ENCODE data around the gene MTMR3.

The MTMR3 gene

DNA sequence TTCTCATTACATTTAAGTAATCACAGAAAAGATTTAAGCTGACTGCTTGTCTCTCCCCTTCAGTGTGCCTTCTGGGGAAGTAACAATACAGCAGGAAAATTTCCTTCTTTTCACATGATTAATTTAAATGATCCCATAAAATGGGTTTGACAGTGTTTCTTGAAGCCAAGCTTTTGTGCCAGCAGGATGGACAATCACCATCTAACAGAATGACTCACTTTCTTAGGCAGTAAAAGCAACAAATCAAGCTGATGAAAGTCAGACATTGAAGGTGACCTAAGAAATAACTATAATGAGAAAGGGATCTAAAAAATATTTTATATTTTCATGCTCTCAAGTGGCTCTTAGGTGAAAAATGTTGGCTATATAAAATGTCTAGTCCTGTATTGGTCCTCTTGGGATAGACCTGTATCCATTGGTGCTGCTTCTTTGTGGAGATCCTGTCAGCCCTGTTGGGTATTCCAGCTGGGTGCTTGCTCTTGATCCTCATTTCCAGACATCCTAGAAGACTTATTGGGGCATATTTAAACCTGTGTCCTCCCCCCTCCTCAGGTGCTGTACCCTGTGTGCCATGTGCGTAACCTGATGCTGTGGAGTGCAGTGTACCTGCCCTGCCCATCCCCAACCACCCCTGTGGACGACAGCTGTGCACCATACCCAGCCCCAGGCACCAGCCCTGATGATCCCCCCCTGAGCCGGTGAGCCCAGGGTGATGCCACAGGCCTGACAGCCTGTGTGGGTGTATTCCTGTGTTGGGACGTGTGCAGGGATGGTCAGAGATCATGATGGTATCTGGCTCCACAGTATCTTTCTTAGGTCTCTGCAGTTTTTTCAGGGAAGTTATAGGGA, 134.6 kb downstream of the MTMR3 start:
- no peak overlapping the region for H3K4me3 ChIP-seq
- H3K27ac ChIP-seq = no peak overlapping the region

GRCh38 chr22:30020511-30020910, 137.5 kb downstream of the MTMR3 start:
- Histone ChIP-seq H3K27ac (no peak overlapping the region), H3K4me3 (no peak overlapping the region)

DNA sequence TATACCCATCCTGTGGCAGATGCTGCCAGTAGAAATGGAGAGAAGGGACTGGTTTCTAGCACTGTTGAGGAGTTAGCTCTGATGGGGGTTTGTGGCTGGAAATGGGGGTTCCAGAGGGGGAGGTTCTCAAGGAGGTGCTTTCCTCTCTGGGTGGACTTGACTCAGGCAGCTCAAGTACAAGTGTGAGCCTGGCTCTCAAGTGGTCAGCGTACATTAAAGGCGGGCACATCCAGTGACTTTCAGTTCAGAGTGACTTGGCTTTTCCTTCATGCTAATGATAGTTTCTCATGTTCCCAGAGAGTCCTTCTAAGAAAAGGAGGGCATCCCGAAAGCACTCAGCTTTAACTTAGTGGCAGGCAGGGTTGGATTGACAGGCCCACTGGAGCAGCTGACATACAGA, 138.4 kb downstream of the MTMR3 start:
- Histone ChIP-seq H3K4me3 (no peak overlapping the region), H3K27ac (no peak overlapping the region)

- Histone ChIP-seq H3K4me3 (no peak overlapping the region), H3K27ac (no peak overlapping the region)
These were observed 139.1 kb downstream of the MTMR3 start for GRCh38 chr22:30021881-30022619.

- Histone ChIP-seq H3K4me3 (no peak overlapping the region), H3K27ac (no peak overlapping the region)
These were observed 140.2 kb downstream of the MTMR3 start for GRCh38 chr22:30023099-30023660.

GRCh38 chr22:30024231-30024630, 141.3 kb downstream of the MTMR3 start:
- peak overlapping the region in 1 of 21 experiments; percentile 5 for H3K27ac ChIP-seq
- no peak overlapping the region for H3K4me3 ChIP-seq

DNA sequence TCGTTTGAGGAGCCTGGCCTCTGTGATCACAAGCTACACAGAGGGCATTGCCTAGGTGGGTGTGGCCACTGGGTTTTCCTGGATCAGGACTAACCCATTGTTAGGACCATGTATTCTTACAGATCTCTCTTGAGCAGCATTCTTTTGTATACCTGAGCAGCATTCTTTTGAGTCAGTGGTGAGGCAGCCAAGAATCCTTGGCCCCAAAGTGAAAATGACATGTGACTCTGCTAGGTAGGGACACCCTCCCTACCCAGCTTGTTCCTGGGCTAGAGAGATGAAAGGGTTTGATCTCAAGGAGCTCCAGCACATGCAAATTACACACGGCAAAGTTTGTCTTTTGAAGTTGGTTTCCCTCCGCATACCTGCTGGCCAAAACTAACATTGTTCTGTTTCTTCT, 142.2 kb downstream of the MTMR3 start:
- Histone ChIP-seq H3K27ac (peak overlapping the region in 2 of 21 experiments; percentile 5 to 43), H3K4me3 (no peak overlapping the region)

DNA sequence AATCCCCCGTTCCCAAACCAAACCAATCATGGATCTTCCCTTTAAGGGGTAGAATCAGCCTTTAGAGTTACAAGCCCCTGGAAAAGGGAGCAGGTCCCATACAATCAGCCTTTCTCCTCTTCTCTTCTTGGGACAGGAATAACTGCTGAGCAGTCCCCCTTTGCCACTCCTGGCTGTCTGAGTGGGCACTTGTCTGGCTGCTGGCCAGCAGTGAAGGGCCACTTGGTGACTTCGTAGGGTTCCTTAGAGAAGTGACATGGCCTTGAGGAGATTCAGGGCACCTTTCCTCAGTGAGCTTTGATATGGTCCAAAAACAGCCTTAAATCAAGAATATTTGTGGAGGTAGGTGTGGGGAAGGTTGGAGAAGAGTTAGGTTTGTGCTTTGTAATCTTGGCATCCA, 143.8 kb downstream of the MTMR3 start:
- Histone ChIP-seq H3K4me3 (no peak overlapping the region), H3K27ac (peak overlapping the region in 6 of 21 experiments; percentile 5 to 82 (median 41))

DNA sequence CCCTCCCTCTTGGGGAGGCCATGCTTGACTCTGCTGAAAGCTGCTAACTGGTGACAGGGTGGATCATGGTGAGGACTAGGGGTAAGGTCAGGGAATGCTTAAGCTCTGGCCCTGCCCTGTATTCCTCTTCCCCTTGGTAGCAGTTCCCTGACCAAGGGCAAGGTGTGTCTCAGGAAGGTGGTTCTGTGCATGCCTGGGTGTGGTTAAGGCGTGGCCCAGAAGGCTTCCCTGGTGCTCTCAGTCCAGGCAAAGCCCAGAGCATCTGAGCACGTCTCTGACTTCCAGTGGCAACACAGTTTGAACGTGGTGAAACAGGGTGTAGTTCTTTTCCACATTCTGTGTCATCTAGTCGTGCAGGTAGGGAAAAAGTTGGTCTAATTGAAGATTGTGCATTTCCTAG, 144.2 kb downstream of the MTMR3 start:
- peak overlapping the region in 3 of 21 experiments; percentile 5 to 82 (median 51) for H3K27ac ChIP-seq
- H3K4me3 ChIP-seq = no peak overlapping the region

DNA sequence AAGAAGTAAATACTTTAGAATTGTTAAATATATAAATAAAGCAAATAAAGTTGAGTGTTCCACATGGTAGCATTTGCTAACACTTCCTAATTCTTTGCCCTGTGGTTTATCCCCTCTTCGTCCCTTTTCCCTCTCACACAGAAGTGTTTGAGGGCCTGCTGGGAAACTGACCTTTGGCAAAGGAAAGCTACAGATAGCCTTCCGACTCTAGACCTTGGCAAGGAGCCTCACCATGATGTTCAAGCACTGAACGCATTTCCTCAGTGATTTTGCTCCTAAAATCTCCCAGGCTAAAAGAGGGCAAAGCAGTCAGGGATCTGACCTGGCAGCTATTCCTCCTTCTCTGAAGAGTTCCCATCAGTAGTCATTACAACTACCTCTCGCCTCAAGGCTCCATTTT, 144.8 kb downstream of the MTMR3 start:
- no peak overlapping the region for H3K4me3 ChIP-seq
- peak overlapping the region in 3 of 21 experiments; percentile 4 to 45 (median 8) for H3K27ac ChIP-seq

DNA sequence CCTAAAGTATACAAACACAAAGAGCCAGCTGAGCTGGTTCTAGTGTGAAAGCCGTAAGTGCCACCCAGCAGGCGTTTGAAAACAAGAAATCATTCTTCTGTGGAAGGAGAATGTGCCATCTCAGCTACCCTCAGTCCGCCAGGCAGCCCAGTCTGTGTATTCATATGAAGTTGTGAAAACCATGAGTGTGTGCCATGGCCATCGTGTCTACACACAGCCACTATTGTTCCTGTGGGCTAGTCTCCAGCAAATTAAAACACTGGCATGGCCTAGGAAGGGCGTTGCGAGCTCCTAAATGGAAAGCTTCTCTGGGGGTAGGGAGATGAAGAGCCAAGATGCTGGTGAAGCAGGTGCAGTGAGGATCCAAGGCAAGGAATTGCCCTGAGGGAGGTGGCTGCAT, 145.8 kb downstream of the MTMR3 start:
- Histone ChIP-seq H3K27ac (peak overlapping the region in 2 of 21 experiments; percentile 6 to 55), H3K4me3 (no peak overlapping the region)

GRCh38 chr22:30029512-30029911, 146.5 kb downstream of the MTMR3 start:
- peak overlapping the region in 1 of 21 experiments; percentile 6 for H3K27ac ChIP-seq

DNA sequence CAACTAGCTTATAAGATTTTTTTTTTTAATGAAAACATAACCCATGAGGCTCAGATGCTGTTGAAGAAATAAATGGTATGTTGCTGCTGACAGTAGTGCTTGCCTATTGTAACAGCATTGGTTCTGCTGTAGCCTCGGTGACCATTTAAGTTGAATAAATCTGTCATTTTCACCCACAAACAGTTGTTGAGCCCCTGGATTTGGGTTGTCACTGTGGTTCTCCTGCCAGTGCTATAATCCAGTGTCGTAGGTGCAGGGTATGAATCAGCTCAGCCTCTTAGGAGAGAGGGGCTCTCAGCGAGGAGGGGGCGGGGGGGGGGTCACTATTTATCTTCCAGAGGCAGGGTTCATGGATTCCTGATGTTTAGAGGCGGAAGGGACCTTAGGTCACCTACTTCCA, 147.4 kb downstream of the MTMR3 start:
- Histone ChIP-seq H3K27ac (no peak overlapping the region), H3K4me3 (no peak overlapping the region)

More at GRCh38 chr22:30029512-30029911, 146.5 kb downstream of the MTMR3 start:
- no peak overlapping the region for H3K4me3 ChIP-seq

DNA sequence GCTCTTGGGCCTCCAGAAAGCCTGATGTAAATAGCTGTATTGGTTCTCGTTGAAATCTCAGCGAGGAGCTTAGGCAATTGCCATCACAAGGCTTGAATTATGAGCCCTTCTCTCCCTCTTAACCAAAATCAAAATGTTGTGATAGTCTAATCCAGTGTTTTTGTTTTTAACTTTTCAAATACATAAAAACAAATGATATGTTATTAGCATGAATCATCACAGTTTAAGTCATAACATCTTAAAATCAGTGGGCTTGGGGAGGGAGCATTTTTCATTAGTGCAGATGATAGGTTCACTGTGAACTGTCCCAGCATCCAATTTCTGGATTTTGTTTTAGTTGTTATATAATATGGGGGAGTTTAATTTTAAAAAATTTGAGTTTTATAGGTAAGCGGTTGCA, 148.4 kb downstream of the MTMR3 start:
- no peak overlapping the region for H3K27ac ChIP-seq
- H3K4me3 ChIP-seq = no peak overlapping the region

GRCh38 chr22:30031764-30032455, 148.9 kb downstream of the MTMR3 start:
- H3K27ac ChIP-seq = no peak overlapping the region
- H3K4me3 ChIP-seq = no peak overlapping the region

DNA sequence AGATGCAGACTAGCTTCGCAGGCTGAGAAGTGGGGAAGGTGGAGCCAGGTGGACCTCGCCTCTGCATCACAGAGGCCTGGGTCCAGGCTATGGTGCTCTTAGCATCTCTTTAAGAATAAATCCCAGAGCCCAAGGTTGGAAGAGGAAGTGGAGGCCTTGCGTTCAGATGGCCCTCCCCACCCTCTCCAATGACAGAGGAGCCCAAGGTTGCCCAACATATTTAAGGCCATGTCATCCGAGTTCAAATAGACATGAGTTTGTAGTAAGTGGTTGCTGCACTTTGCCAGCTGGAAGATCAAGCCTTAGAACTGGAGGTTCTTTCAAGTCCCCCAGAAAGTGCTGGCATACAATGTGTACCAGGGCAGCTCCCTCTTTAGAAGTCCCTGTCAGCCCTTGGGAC, 150.2 kb downstream of the MTMR3 start:
- Histone ChIP-seq H3K27ac (no peak overlapping the region), H3K4me3 (no peak overlapping the region)

DNA sequence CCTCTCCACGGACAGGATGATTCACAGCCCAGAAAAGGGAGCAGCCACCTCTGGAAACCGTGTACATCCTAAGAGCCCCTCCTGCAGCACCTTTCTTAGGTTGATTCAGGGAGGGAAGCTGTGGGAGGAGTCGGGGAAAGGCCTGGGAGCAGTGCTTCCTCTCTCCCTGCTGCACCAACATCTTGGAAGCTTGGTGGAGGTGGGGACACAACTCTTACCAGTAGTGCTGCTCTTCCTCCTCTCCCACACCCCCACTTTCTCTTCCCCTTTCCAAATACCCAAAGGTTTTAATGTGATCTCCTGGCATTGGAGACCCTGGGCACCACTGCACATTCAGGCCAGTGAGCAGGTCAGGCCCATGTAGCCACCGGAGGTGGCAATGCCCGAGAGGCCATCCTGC, 150.9 kb downstream of the MTMR3 start:
- no peak overlapping the region for H3K27ac ChIP-seq
- no peak overlapping the region for H3K4me3 ChIP-seq

DNA sequence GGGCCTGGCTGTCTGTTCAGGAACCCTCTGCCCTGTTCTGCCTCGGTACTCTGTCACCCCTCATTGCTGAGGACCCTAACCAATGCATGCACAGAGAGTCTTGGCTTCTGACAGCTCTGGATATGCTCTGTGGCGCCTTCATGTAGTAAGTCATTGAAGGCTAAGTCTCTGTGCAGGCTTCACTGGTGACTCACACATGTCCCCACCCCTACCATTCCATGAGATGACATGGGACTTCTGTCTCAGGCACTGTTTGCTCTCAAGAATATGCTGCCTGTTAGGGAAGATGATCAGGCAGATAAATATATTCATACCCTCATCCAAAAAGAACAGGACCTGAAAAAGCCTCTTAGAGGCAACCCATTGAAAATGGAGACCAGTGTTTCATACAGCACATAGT, 153.7 kb downstream of the MTMR3 start:
- Histone ChIP-seq H3K4me3 (no peak overlapping the region), H3K27ac (no peak overlapping the region)

DNA sequence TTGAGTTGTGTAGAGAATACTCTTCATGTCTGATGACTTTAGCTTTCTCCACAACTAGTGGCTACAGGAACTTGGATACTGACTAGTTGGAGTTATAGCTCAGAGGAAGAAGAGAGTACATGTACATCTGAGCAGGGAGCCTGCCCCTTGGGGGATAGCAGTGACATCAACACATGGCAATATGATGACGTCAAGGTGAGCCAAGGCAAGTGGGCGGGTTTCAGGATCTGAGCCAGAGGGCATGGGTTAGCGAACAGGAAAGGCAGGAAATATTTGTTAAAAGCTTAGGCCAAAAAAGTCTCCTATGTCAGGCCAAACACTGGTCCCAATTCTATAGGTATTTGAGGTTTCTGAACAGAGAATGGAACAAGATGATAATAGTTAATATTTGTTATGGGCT, 155.2 kb downstream of the MTMR3 start:
- Histone ChIP-seq H3K4me3 (no peak overlapping the region), H3K27ac (peak overlapping the region in 1 of 21 experiments; percentile 56)
